ENCODE data around the gene CEP83. TPM values are rescaled to one million over a fixed set of nuclear protein-coding genes. Genes with fewer than 3 reads are reported as not detected.
A peak's percentile ranks its signal among the peaks of the same experiment; 100 is the strongest.
"Not testable (repeated sequence)": the region's sequence is repeated elsewhere in the genome, so short reads cannot be mapped to it uniquely, and the experiment has no call there.

Gene CEP83
- total and polyA plus RNA-seq, 9 of the 15 experiments (the other 6 are each of a cell fraction or from before 2014, with no cell fraction given), result 5.3 to 40.5 (median 31.3) TPM

DNA sequence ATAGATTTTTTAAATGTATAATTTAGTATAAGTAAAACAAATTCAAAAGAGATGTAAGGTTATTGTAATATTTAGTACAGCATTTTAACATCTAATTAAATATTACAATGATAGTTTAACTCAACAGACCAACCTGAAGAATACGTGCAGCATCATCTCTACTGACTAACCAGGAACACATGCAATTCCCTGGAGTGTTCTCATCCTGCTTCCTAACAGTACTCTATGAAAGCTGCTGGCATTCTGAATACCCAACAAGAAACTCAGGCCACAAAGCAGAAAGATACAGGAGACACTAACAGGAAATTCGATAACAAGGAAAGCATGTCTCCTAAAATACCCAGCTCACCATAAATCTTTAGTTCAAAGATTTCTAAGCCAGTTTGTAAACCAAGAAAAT, 58.3 kb downstream of the CEP83 start (continued):
- TF ChIP-seq ZNF316 (IDR thresholded peaks at IDR 0.05), result no peak
- TF ChIP-seq NFYB (IDR thresholded peaks at IDR 0.05; ENCODE audit: extremely low read depth, insufficient read length), result no peak
- TF ChIP-seq TFAM (CRISPR knock-in tag; conservative IDR thresholded peaks at IDR 0.05), result no peak
- no peak for TF ChIP-seq SLC30A9 (CRISPR knock-in tag; IDR thresholded peaks at IDR 0.05)
- TF ChIP-seq FOXJ3 (CRISPR knock-in tag; IDR thresholded peaks at IDR 0.05), result no peak
- TF ChIP-seq ZZZ3 (IDR thresholded peaks at IDR 0.05), result no peak
- TF ChIP-seq SRSF3 (IDR thresholded peaks at IDR 0.05; ENCODE audit: insufficient read depth, low read length), result no peak
- TF ChIP-seq, protein P1, sequence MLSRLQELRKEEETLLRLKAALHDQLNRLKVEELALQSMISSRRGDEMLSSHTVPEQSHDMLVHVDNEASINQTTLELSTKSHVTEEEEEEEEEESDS (CRISPR knock-in tag; IDR thresholded peaks at IDR 0.05), result no peak
- no peak for TF ChIP-seq ZNF12 (CRISPR knock-in tag; IDR thresholded peaks at IDR 0.05)

DNA sequence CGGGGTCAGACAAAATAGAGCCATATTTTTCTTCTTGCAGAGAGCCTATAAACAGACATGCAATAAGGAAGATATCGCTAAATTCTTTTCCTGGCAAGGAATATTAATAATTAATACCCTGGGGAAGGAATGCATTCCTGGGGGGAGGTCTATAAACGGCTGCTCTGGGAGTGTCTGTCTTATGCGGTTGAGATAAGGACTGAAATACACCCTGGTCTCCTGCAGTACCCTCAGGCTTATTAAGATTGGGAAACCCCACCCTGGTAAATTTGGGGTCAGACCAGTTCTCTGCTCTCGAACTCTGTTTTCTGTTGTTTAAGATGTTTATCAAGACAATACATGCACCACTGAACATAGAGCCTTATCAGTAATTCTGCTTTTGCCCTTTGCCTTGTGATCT, 61.0 kb downstream of the CEP83 start:
- H3K9me3 ChIP-seq (replicated peaks; ENCODE audit: control insufficient read depth, insufficient read depth, low read depth, low read length); intact Hi-C loops (cut with micrococcal nuclease); in situ Hi-C loops (cut with MboI); POLR2A ChIA-PET; H3K4me3 ChIP-seq; H3K27ac ChIP-seq (ENCODE audit: extremely low read depth, low read depth, low read length); FAIRE-seq; H3K4me2 ChIP-seq (ENCODE audit: insufficient read depth, low read length); DNase-seq (ENCODE audit: extremely low read depth in 1 of 4, low spot score in 3 of 4); ATAC-seq; H4K20me1 ChIP-seq (replicated peaks; ENCODE audit: control insufficient read depth, insufficient read depth, low read length); BruUV-seq (replicated peaks); H3K4me1 ChIP-seq (replicated peaks in 1 of 2; ENCODE audit: control insufficient read depth in 2 of 2, insufficient read depth in 2 of 2, low read length in 2 of 2); CTCF ChIA-PET (ENCODE audit: low intra/inter-chr PET ratio); H3K9me1 ChIP-seq (ENCODE audit: control insufficient read depth, insufficient read depth, low read length); H3K27me3 ChIP-seq (ENCODE audit: control insufficient read depth in 2 of 2, insufficient read depth in 2 of 2, low read length in 2 of 2); H3K79me2 ChIP-seq (ENCODE audit: control insufficient read depth, insufficient read depth, low read length); H3K9ac ChIP-seq (ENCODE audit: insufficient read depth in 1 of 2, low read depth in 2 of 2, low read length in 2 of 2); H2AFZ ChIP-seq (ENCODE audit: low read depth, low read length): not testable (repeated sequence)
- TF ChIP-seq TRIM24 (IDR thresholded peaks at IDR 0.05), result peak in 1 of 2 experiments; percentile 13; a peak in 1 of 4 replicates
- peak; percentile 93 for TF ChIP-seq ZNF445 (CRISPR knock-in tag; IDR thresholded peaks at IDR 0.05; ENCODE audit: low read depth)
- WGBS (ENCODE audit: insufficient coverage, low coverage, missing lambda C conversion rate), result 97% methylated on average over 3 of the region's 5 CpGs
- peaks cover 30% of the 10 kb centered on the region for H3K36me3 ChIP-seq (ENCODE audit: control insufficient read depth, insufficient read depth, low read length)

All from K562 (cell line).